Measurements from ENCODE around the gene DDX41.

The DDX41 gene

GRCh38 chr5:177512736-177513380 is 3.9 kb downstream of the DDX41 start:
- DNase-seq (ENCODE audit: low read depth) = no peak

GRCh38 chr5:177511796-177512675 is 4.7 kb downstream of the DDX41 start:
- no peak for DNase-seq (ENCODE audit: low read depth)

GRCh38 chr5:177511181-177511580 is 5.6 kb downstream of the DDX41 start:
- no peak for DNase-seq (ENCODE audit: low read depth)

GRCh38 chr5:177510567-177511053 is 6.2 kb downstream of the DDX41 start:
- DNase-seq (ENCODE audit: low read depth) = no peak

- DNase-seq (ENCODE audit: low read depth) = no peak
Measured at GRCh38 chr5:177509991-177510566, 6.7 kb downstream of the DDX41 start.

GRCh38 chr5:177509381-177509951 is 7.3 kb downstream of the DDX41 start, which contains the start of gene DOK3:
TSS of gene DOK3 (minus strand) at chr5:177509826. CDS start at chr5:177509540, 286 bp downstream.
- DNase-seq (ENCODE audit: low read depth) = no peak

- no peak for DNase-seq (ENCODE audit: low read depth)
Measured at GRCh38 chr5:177508837-177509236, 7.9 kb downstream of the DDX41 start.

- DNase-seq (ENCODE audit: low read depth) = no peak
Measured at GRCh38 chr5:177508221-177508611, 8.5 kb downstream of the DDX41 start.

GRCh38 chr5:177507596-177508220 is 9.1 kb downstream of the DDX41 start:
- no peak for DNase-seq (ENCODE audit: low read depth)

GRCh38 chr5:177507165-177507564 is 9.6 kb downstream of the DDX41 start:
- DNase-seq (ENCODE audit: low read depth) = no peak

- no peak for DNase-seq (ENCODE audit: low read depth)
Measured at GRCh38 chr5:177505075-177505474, 11.7 kb downstream of the DDX41 start.

- no peak for DNase-seq (ENCODE audit: low read depth)
Measured at GRCh38 chr5:177504086-177505056, 12.4 kb downstream of the DDX41 start.

GRCh38 chr5:177503351-177504085 is 13.2 kb downstream of the DDX41 start:
- DNase-seq (ENCODE audit: low read depth) = no peak

GRCh38 chr5:177502886-177503285 is 13.9 kb downstream of the DDX41 start:
- no peak for DNase-seq (ENCODE audit: low read depth)

GRCh38 chr5:177501874-177502678 is 14.7 kb downstream of the DDX41 start:
- no peak for DNase-seq (ENCODE audit: low read depth)

- peak; percentile 76 for DNase-seq (ENCODE audit: low read depth)
Measured at GRCh38 chr5:177500685-177501522, 15.9 kb downstream of the DDX41 start.

- DNase-seq (ENCODE audit: low read depth) = no peak
Measured at GRCh38 chr5:177499842-177500241, 16.9 kb downstream of the DDX41 start.
